Stimulated activated naive B cell treated with anti-CD40 and anti-IgM and Interleukin-4, amounts not matched to agents 10 μg/mL and 1 μg/mL and 100 μg/mL, for 72 hours (primary cell): ENCODE results near the gene PARM1.
"Not testable (repeated sequence)": the region's sequence is repeated elsewhere in the genome, so short reads cannot be mapped to it uniquely, and the experiment has no call there.

Source experiments
- ATAC-seq, 2 donors: fragments of 150-1000 bp; cut with Tn5 transposase; replicated peaks; 2 replicates each; pipeline ENCODE4 v1.10.0; 2021; ENCODE audit warnings: moderate library complexity in 1 of 2
- DNase-seq: peaks from one replicate; pipeline ENCODE4 v3.0.0; 2021
- H3K27ac Mint-ChIP-seq: one replicate; pipeline ENCODE4 v1.8.0; 2022; ENCODE audit warnings: mild to moderate bottlenecking, mixed read lengths
- H3K27me3 Mint-ChIP-seq, 2 donors: one replicate each; pipeline ENCODE4 v1.8.0; 2022; ENCODE audit warnings: mixed read lengths in 2 of 2
- H3K36me3 Mint-ChIP-seq, 2 donors: one replicate each; pipeline ENCODE4 v1.8.0; 2022; ENCODE audit warnings: mixed read lengths in 2 of 2, mild to moderate bottlenecking in 1 of 2
- H3K4me1 Mint-ChIP-seq, 2 donors: one replicate each; pipeline ENCODE4 v1.8.0; 2022; ENCODE audit warnings: mixed read lengths in 2 of 2, mild to moderate bottlenecking in 1 of 2
- H3K4me3 Mint-ChIP-seq, 2 donors: one replicate each; pipeline ENCODE4 v1.8.0; 2022; ENCODE audit warnings: mild to moderate bottlenecking in 2 of 2, mixed read lengths in 2 of 2, moderate library complexity in 1 of 2
- H3K9me3 Mint-ChIP-seq, 2 donors: one replicate each; pipeline ENCODE4 v1.8.0; 2022; ENCODE audit warnings: mixed read lengths in 2 of 2, mild to moderate bottlenecking in 1 of 2

Gene PARM1

DNA sequence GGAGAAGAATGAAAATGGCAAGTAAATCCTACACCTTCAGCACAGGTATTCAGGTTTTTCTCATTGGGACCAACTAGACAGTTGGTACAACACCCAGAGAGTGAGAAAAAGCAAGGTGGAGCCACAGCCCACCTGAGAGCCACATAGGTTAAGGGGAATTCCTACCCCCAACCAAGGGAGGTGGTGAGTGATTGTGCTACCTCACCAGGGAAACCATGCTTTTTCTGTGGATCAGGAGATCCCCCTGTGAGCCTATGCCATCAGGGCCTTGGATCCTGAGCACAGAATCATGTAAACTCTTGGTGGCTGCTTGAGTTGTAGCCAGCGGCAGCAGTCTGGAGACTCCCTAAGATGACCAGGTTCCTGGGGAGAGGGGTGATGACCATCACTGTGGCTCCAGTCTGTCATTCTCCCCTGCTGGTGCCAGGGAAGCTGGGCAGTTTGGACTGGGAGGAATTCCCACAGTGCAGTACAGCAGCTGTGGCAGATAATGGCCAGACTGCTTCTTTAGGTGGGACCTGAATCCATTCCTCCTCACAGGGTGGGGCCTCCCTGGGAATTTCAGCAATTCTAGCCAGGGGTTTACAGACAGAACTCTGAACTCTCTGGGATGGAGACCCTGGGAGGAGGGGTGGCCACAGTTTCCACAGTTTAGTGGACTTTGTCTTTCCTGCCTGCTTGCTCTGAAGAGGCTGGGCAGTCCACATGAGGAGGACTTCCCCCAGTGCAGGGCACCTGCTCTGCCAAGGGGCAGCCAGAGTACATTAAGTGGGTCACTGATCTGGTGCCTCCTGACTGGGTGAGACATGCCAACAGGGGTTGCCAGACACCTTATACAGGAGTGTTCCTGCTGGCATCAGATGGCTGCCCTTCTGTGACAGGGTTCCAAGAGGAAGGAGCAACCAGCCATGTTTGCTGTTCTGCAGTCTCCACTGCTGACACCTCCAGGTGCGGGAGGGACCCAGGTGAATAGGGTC is 43.2 kb downstream of the PARM1 start:
- H3K4me1 Mint-ChIP-seq: no peaks in the 10 kb centered on the region
- no peak overlapping the region for H3K27ac Mint-ChIP-seq
- DNase-seq (no peak), ATAC-seq (peak in 1 of 2 donors; percentile 39)
- H3K36me3 Mint-ChIP-seq: peaks cover 8 to 48% of the 10 kb centered on the region in 2 donors
- peaks cover 29 to 31% of the 10 kb centered on the region in 2 donors for H3K9me3 Mint-ChIP-seq
- peaks cover 0 to 7% of the 10 kb centered on the region in 2 donors for H3K27me3 Mint-ChIP-seq
- no peak overlapping the region for H3K4me3 Mint-ChIP-seq

DNA sequence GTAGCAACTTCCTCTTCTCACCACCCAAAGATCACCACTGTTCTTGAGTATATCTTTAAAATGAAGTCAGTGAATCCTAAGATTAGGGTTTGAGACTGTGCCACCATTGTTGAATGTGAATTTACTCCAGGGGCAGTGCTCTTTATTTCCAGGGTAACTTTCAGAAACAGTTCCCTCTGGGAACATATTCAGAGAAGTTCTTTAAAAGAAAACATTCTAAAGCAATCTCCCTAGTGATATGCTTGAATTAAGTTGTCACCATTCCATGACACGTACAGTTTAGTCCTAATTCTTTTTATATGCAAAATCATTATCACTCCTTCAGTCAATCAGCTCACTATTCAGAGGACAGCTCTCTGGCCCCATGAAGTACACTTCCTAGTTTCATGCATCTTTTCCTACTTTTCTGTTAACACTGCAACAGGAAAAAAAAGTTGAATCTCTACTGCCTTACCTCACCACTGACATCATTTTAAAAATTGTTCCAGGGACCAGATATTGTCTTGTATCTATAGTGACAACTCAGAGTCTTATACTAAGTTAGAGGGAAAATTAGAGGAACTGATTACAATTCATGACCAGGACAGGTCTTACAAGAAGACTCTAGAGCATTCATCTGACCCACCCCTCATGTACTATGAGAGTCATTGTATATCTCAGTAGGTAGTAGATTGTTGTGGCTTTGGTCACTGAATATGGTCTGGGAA is 49.8 kb downstream of the PARM1 start:
- no peak overlapping the region for H3K4me3 Mint-ChIP-seq
- H3K4me1 Mint-ChIP-seq: peaks cover 0 to 7% of the 10 kb centered on the region in 2 donors
- H3K36me3 Mint-ChIP-seq: peaks cover 10 to 38% of the 10 kb centered on the region in 2 donors
- no peaks in the 10 kb centered on the region for H3K27me3 Mint-ChIP-seq
- no peak overlapping the region for H3K27ac Mint-ChIP-seq
- DNase-seq (no peak), ATAC-seq (peak; percentile 27 to 53)
- H3K9me3 Mint-ChIP-seq: peaks cover 15 to 18% of the 10 kb centered on the region in 2 donors

DNA sequence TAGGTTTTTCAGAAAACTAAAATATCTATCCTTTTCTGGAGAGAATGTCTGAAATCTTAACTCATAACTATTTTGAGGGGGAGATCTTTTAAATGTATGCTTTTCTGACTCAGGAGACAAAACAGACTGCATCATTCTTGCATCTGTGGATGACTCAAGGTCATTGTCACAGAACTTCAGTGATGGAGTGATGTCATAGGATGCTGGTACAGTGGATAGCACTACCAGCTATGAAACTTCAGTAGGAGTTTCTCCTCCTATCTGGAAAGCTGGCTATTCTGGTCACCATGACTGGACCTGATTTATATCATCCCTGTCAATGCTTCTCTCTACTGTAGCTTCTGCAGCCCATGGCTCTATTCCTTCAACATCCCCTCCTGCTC is 50.3 kb downstream of the PARM1 start:
- Mint-ChIP-seq H3K27ac (no peak overlapping the region), H3K36me3 (peaks cover 10 to 34% of the 10 kb centered on the region in 2 donors), H3K4me3 (no peak overlapping the region), H3K9me3 (peaks cover 14 to 15% of the 10 kb centered on the region in 2 donors), H3K4me1 (peaks cover 0 to 7% of the 10 kb centered on the region in 2 donors), H3K27me3 (no peaks in the 10 kb centered on the region)
- ATAC-seq (peak; percentile 19 to 23), DNase-seq (no peak)

DNA sequence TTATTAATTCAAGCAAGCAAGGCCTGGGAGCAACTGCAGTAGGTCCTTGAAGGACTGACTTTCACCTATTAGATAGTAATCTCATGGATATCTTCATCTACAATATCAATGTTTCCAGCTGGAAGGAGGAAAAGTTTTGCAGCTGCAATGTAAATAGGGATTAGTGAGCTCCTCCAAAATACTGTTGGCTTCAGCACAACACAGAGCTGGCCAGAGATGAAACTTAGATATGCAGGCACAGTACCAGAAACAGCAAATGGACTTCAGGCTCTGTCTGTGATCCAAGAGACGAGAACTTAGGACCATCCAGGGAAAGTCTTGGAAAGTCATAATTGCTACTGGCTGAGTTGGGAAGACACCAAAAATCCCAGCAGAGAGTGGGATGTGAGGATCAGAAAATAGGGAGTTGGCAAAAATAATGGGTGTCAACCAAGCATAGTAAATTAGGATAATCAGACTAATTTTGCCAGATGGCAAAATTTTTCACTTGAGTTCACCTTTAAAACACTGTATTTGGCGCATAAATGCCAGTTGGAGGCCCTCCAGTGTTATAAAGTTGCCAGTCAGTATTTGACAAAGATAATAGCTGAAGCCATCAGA is 57.5 kb downstream of the PARM1 start:
- no peak overlapping the region for H3K4me3 Mint-ChIP-seq
- peaks cover 0 to 2% of the 10 kb centered on the region in 2 donors for H3K4me1 Mint-ChIP-seq
- H3K36me3 Mint-ChIP-seq: peaks cover 0 to 19% of the 10 kb centered on the region in 2 donors
- no peak for ATAC-seq
- no peaks in the 10 kb centered on the region for H3K27me3 Mint-ChIP-seq
- peak overlapping the region; percentile 21 for H3K27ac Mint-ChIP-seq
- DNase-seq: no peak
- peaks cover 5 to 11% of the 10 kb centered on the region in 2 donors for H3K9me3 Mint-ChIP-seq

DNA sequence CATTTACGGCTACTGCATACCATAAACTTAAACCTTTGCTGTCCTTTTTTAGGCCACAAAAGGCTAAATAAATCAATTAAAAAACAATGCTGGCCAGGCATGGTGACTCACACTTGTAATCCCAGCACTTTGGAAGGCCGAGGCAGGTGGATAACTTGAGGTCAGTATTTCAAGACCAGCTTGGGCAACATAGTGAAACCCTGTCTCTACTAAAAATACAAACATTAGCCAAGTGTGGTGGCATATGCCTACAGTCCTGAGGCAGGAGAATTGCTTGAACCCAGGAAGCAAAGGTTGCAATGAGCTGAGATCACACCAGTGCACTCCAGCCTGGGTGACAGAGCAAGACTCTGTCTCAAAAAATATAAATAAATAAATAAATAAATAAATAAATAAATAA is 61.5 kb downstream of the PARM1 start:
- H3K27me3 Mint-ChIP-seq, H3K4me3 Mint-ChIP-seq, H3K27ac Mint-ChIP-seq, DNase-seq, ATAC-seq: not testable (repeated sequence)
- H3K36me3 Mint-ChIP-seq: peaks cover 0 to 19% of the 10 kb centered on the region in 2 donors
- peaks cover 10 to 11% of the 10 kb centered on the region in 2 donors for H3K4me1 Mint-ChIP-seq
- H3K9me3 Mint-ChIP-seq: peaks cover 5 to 11% of the 10 kb centered on the region in 2 donors

DNA sequence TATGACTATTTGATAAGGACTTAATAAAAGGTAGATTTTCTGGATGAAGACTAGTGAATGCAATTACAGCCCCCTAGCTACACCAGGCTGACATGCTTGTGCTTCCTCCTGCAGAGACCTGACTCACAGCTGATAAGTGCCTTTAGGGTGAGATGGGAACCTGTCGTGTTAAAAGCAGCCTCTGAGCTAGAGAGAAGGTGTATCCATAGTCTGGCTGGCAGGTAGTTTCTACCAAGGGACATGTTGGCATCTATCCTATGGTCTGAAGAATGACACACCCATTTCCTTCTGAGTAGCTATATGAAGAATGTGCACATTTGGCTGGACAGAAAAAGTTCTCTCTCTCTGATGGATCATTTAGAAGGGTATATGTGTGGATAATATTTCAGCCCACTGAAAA is 64.1 kb downstream of the PARM1 start:
- peaks cover 14 to 15% of the 10 kb centered on the region in 2 donors for H3K4me1 Mint-ChIP-seq
- H3K36me3 Mint-ChIP-seq: peaks cover 0 to 8% of the 10 kb centered on the region in 2 donors
- no peaks in the 10 kb centered on the region for H3K27me3 Mint-ChIP-seq
- H3K27ac Mint-ChIP-seq: no peak overlapping the region
- H3K4me3 Mint-ChIP-seq: no peak overlapping the region
- no peak for DNase-seq
- peaks cover 4% of the 10 kb centered on the region in 2 donors for H3K9me3 Mint-ChIP-seq
- ATAC-seq: no peak

DNA sequence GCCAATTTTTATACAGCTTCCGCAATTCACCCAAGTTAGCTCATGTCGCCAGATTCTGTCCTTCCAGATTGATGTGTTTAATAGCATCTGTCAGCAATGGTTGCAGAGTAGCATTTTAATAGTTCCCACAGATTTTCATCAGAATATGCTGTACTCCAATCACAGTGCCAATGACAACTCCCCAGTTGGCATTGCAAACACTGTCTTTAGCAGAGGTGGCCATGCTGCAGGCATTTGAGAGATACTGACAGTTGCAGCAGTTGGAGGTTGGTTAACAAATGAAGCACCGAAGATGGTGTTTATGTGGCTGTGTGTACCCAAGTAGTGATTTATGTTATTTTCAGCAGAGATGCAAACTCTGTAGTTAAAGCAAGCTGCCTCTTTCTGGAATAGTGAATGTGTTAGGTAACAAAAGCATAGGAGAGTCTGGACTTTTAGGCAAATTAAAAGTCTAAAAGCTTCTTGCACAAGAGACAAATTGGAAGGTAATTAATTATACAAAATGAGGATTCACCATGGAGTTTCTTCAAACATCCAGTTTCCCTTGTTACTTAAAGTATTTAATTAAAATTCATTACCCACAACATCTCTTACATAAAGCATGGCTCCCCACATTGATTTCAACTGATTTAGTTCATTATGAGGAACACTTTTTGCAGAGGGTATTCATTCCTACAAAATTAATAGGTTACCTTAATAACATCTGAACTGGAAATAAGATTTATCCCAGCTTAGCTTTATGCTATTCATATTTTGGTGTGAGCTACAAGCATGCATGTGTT is 65.2 kb downstream of the PARM1 start:
- Mint-ChIP-seq H3K4me1 (peaks cover 16 to 24% of the 10 kb centered on the region in 2 donors), H3K36me3 (peaks cover 0 to 13% of the 10 kb centered on the region in 2 donors), H3K27me3 (no peaks in the 10 kb centered on the region), H3K27ac (no peak overlapping the region), H3K9me3 (peaks cover 0 to 4% of the 10 kb centered on the region in 2 donors), H3K4me3 (no peak overlapping the region)
- DNase-seq: no peak
- ATAC-seq: no peak

DNA sequence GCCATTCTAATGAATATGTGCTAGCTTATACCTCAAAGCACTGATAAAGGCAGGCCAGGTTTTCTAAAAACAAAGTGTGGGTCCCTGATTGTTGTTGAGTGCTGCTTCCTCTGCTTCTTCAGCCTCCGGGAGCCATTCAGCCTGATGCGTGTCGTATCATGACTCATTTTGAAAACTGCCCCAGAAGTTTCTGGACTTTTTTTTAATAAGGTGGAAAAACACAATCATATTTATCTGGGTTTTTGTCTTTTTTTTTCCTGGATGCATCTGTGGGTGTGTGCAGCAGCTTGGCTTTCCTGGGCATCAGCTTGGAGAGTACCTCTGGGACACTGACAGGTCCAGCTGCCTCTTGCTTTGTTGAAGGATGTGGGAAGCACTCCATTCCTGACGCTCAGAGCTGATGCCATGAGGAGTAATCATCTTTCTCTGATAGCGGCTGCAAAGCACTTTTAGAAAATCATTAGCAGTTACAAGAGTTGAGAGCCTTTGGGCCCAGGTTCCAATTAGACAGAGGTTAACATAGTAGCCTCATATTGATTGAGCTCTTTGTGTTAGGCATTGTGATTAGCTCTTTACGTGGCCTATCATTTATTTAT is 66.9 kb downstream of the PARM1 start:
- Mint-ChIP-seq H3K4me3 (no peak overlapping the region), H3K4me1 (peaks cover 23 to 30% of the 10 kb centered on the region in 2 donors), H3K27me3 (no peaks in the 10 kb centered on the region), H3K9me3 (no peaks in the 10 kb centered on the region), H3K36me3 (peaks cover 1 to 15% of the 10 kb centered on the region in 2 donors), H3K27ac (no peak overlapping the region)
- peak in 1 of 2 donors; percentile 59 for ATAC-seq
- no peak for DNase-seq

DNA sequence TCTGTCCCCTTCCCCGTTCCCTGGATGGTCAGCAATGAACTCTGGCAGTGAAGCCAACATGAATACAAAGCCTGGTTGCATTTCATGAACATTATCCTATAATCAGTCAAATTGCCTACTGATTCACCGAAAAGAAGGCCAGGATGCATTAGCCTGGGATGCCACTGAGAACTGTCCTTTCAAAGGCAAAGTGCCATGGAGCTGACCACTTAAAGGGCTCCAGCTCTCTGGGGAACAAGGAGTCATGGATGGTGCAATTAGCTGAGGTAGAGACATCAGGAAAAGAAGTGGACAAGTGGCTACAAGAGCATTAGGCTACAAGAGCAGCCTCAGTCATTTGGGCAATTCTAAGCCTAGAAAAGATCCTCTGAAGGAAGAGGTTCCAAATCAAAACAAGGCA is 69.0 kb downstream of the PARM1 start:
- Mint-ChIP-seq H3K4me1 (peaks cover 18 to 25% of the 10 kb centered on the region in 2 donors), H3K9me3 (no peaks in the 10 kb centered on the region), H3K36me3 (peaks cover 4 to 29% of the 10 kb centered on the region in 2 donors)

DNA sequence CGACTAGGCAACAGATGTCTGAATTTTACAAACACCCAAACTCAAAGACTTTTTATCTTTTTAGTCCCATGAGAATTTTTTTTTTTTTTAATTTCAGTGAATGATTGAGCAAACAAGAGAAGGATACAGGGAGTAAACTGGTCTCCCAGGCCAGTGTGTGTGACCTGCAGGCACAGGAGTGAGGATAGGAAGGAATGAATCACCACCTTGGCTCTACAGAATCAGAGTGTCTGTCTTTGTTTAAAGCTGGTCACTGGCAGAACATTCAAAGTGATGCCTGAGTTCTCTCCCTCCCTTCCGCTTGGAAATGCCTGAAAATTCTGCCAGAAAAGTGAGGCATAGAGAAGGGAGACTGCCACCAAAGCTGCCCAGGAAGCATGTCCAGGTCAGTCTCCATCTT is 69.5 kb downstream of the PARM1 start:
- no peak for DNase-seq
- no peak overlapping the region for H3K27ac Mint-ChIP-seq
- H3K4me3 Mint-ChIP-seq: no peak overlapping the region
- peaks cover 3 to 4% of the 10 kb centered on the region in 2 donors for H3K9me3 Mint-ChIP-seq
- ATAC-seq: no peak
- H3K4me1 Mint-ChIP-seq: peaks cover 19 to 27% of the 10 kb centered on the region in 2 donors
- no peaks in the 10 kb centered on the region for H3K27me3 Mint-ChIP-seq
- peaks cover 8 to 34% of the 10 kb centered on the region in 2 donors for H3K36me3 Mint-ChIP-seq

More for the DNA sequence above, 69.0 kb downstream of the PARM1 start:
- no peak overlapping the region for H3K4me3 Mint-ChIP-seq
- no peaks in the 10 kb centered on the region for H3K27me3 Mint-ChIP-seq
- ATAC-seq (no peak), DNase-seq (no peak)
- H3K27ac Mint-ChIP-seq: no peak overlapping the region

DNA sequence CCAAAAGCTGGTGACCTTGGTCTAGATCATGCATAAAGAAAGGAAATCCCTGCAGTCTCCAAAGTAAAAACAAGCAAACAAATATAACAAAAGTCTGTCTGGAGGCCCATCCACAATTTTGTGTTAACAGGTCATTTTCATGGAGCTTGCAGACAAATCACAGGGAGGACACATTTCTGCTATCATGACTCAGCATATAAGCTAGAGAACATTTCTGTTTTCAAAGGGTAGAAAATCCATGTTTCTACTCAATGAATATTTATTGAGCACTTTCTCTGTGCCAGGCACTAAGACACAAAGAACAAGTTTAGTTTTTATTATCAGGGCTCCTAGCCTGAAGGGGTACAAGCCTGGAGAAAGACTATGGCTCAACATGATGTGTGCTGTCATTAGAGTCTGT is 71.1 kb downstream of the PARM1 start:
- no peaks in the 10 kb centered on the region for H3K27me3 Mint-ChIP-seq
- H3K36me3 Mint-ChIP-seq: peaks cover 11 to 42% of the 10 kb centered on the region in 2 donors
- peaks cover 7 to 9% of the 10 kb centered on the region in 2 donors for H3K9me3 Mint-ChIP-seq
- H3K4me3 Mint-ChIP-seq: no peak overlapping the region
- H3K4me1 Mint-ChIP-seq: peaks cover 21 to 30% of the 10 kb centered on the region in 2 donors
- peak overlapping the region; percentile 52 for H3K27ac Mint-ChIP-seq
- no peak for ATAC-seq
- no peak for DNase-seq

DNA sequence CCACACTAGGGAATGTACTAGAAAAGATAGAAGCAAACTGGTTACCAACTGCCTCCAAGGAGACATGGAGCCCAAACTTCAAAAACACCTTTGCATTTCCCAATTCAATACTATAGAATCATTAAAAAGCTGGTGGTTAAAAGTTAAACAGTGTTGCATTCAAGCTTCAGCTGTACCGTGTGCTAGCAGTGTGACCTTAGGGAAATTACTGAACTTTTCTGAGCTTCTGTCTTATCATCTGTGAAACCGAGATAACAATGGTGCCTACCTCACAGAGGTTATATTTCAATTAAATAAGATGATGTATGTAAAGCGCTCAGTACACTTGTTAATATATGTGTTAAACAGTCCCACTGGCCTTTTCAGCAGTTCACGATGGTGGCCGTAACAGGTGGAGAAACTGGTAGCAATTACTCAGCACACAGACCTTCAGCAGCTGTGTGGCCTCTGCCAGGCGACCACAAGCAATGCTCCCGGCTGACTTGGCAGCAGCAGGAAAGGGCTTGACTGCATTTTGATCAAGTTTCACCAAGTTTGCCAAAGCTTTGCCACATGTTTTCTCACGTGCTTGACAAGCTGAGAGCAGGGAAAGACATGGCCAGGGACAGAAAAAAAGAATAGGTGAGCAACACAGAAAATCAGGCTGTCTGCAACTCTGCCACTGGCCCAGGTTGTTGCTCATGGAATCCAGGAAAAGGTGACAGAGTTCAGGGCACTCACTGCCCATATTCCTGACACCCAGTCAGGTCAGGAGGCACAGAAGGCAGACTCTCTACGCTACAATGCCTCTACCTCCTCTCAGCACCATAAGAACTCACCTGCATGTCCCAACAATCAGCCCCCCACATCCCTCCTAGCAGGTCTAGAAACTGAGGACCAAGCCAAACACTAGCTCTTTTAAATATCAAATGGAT is 72.1 kb downstream of the PARM1 start:
- ATAC-seq (peak; percentile 32 to 33), DNase-seq (no peak)
- peaks cover 11 to 47% of the 10 kb centered on the region in 2 donors for H3K36me3 Mint-ChIP-seq
- no peaks in the 10 kb centered on the region for H3K27me3 Mint-ChIP-seq
- H3K27ac Mint-ChIP-seq: no peak overlapping the region
- H3K4me3 Mint-ChIP-seq: no peak overlapping the region
- peaks cover 17 to 25% of the 10 kb centered on the region in 2 donors for H3K4me1 Mint-ChIP-seq
- peaks cover 7 to 9% of the 10 kb centered on the region in 2 donors for H3K9me3 Mint-ChIP-seq
